ENCODE data around the gene TNP2. TPM values are rescaled to one million over a fixed set of nuclear protein-coding genes. Genes with fewer than 3 reads are reported as not detected.
A peak's percentile ranks its signal among the peaks of the same experiment; 100 is the strongest.

TNP2 gene
- total and polyA plus RNA-seq, 8 donors = not detected

DNA sequence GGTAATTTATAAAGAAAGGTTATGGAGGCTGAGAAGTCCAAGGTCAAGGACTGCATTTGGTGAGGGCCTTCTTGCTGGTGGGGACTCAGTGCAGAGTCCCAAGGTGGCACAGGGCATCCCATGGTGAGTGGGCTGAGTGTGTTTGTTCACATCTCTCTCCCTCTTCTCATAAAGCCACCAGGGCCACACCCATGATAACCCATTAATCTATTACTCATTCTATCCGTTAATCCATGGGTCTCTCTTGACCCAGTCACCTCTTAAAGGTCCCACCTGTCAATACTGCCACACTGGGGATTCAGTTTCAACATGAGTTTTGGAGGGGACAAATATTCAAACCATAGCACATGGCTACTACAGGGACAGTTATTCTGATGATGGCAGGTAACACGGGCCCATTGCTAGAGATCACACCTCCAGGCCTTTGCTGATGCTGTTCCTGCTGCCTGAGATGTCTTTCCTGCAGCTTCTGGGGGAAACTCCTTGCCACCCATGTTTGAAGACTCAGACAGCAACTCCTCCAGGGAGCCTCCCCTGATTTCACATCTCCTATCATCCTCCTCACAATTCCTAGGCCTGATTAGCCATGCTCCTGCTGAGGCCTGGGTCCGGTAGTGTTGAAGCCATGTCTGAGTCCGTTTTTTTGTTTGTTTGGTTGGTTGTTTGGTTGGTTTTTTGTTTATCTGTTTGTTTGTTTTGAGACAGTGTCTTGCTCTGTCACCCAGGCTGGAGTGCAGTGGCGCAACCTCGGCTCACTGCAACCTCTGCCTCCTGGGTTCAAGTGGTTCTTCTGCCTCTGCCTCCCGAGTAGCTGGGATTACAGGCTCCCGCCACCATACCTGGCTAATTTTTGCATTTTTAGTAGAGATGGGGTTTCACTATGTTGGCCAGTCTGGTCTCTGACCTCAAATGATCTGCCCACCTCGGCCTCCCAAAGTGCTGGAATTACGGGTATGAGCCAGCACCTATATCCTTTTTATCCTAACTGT lies 29.2 kb downstream of the TNP2 start:
- H3K27me3 ChIP-seq = no peaks in the 10 kb centered on the region
- intact Hi-C loops (cut with DNase I) = no loop called here
- no peak for FAIRE-seq
- peaks cover 0 to 3% (median 0%) of the 10 kb centered on the region in 3 donors for H3K4me1 ChIP-seq
- DNase-seq = no peak
- no peaks in the 10 kb centered on the region for H3K36me3 ChIP-seq
- no peak for ATAC-seq
- TF ChIP-seq, protein P1, sequence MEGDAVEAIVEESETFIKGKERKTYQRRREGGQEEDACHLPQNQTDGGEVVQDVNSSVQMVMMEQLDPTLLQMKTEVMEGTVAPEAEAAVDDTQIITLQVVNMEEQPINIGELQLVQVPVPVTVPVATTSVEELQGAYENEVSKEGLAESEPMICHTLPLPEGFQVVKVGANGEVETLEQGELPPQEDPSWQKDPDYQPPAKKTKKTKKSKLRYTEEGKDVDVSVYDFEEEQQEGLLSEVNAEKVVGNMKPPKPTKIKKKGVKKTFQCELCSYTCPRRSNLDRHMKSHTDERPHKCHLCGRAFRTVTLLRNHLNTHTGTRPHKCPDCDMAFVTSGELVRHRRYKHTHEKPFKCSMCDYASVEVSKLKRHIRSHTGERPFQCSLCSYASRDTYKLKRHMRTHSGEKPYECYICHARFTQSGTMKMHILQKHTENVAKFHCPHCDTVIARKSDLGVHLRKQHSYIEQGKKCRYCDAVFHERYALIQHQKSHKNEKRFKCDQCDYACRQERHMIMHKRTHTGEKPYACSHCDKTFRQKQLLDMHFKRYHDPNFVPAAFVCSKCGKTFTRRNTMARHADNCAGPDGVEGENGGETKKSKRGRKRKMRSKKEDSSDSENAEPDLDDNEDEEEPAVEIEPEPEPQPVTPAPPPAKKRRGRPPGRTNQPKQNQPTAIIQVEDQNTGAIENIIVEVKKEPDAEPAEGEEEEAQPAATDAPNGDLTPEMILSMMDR (IDR thresholded peaks at IDR 0.05) = no peak
- 80 to 82% methylated on average over 10 of the region's 10 CpGs for WGBS, 2 donors
- H3K9me3 ChIP-seq = no peaks in the 10 kb centered on the region
- H3K4me3 ChIP-seq = no peak overlapping the region
- no peak overlapping the region for H3K27ac ChIP-seq

DNA sequence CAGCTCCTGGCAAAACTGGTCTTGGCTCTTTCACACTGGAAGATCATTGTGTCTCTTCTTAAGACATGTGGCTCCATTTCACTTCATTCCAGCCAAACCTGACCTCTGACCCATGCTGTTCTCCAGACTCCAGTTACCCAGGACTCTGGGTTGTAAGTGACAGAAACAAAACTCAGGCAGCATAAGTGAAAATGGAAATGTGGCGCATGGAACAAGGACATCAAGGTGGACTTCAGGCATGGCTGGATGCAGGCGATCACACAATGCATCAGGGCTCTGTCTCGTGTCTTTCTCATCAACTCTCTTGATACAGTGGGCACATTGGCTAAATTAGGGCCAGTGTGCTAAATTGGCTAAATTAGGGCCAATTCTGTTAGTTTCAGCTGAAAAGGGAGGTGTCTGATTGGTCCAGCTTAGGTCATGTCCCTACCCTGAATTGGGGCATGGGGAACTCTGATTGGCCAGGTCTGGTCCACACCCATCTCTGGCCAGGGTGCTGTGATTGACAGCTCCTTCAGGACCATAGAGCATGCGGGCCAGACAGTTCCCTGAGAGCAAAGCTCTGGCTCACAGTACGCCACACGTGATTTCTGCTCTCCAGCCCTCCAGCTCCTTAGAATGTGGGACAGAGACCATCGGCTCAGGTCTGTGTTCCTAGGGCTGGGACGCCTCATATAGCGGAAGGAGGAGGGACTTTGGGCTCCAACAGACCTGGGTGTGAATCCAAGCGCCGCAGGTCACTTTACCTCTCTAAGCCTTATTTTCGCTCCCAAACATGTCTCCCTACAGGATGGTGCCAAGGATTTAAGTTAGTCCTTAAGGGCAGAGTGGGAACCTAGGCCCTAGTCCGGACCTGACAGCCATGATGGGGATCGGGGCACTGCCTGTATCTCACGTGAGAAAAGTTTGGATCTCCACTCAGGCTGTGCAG lies 30.6 kb downstream of the TNP2 start:
- Histone ChIP-seq H3K9me3 (no peaks in the 10 kb centered on the region), H3K36me3 (no peaks in the 10 kb centered on the region), H3K27me3 (no peaks in the 10 kb centered on the region), H3K27ac (no peak overlapping the region), H3K4me1 (peaks cover 0 to 3% (median 0%) of the 10 kb centered on the region in 3 donors), H3K4me3 (no peak overlapping the region)
- DNase-seq = no peak
- intact Hi-C loops (cut with DNase I) = no loop called here
- FAIRE-seq = no peak
- no peak for ATAC-seq
- TF ChIP-seq, protein P1 (IDR thresholded peaks at IDR 0.05) = no peak
- WGBS, 2 donors = 92 to 93% methylated on average over 15 of the region's 15 CpGs

DNA sequence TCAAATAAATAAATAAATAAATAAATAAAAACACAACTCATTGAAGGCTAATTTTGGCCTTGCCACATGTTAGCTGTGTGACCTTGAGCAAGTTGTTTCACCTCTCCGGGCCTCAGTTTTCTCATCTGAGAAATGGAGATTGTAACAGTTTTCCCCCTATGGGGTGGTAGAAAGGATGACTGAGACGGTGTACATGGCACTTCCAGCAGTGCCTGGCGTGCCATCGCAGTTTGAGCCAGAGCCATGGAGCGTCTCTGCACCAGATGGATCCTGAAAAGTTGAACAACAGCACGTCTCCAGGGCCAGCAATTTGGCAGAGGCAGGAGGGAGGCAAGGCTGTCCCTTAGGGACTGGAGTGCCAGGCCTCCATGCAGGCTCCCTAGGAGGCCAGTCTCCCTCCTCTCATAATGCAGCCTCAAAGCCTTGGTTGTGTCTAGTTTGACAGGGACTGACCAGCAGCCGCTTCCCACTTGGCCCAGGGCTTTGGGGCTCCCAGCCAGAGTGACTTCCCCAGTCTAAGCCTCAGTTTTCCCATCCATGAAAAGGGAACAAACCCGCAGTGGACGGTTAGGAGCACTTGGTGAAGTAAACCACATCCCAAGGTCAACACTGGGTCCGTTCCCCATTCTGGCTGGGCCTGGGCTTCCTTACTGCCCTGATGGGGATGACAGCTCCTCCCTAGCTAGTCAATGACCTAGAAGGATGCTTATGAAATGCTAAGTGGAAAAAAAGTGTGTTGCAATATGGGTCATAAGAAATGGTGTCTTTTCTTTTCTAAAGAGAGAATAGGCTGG lies 32.5 kb downstream of the TNP2 start:
- no peaks in the 10 kb centered on the region for H3K9me3 ChIP-seq
- H3K27me3 ChIP-seq = no peaks in the 10 kb centered on the region
- no peaks in the 10 kb centered on the region for H3K36me3 ChIP-seq
- H3K4me3 ChIP-seq = no peak overlapping the region
- TF ChIP-seq, protein P1 (IDR thresholded peaks at IDR 0.05) = no peak
- H3K27ac ChIP-seq = no peak overlapping the region
- WGBS, 2 donors = 74 to 85% methylated on average over 10 of the region's 10 CpGs
- ATAC-seq (no peak), DNase-seq (no peak), FAIRE-seq (no peak)
- intact Hi-C loops (cut with DNase I) = no loop called here
- peaks cover 0 to 3% (median 0%) of the 10 kb centered on the region in 3 donors for H3K4me1 ChIP-seq

DNA sequence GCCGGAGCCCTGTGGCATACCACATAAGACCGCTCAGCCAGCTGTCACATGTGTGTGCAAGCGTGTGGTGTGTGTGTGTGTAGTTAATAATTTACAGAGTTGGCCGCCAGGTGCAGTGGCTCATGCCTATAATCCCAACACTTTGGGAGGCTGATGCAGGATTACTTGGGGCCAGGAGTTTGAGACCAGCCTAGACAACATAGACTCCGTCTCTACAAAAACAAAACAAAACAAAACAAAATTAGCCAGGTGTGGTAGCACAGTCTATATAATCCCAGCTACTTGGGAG lies 33.5 kb downstream of the TNP2 start:
- FAIRE-seq = no peak
- H3K9me3 ChIP-seq = no peaks in the 10 kb centered on the region
- no peak overlapping the region for H3K27ac ChIP-seq
- ATAC-seq = peak; percentile 91 to 95 (median 94)
- no peaks in the 10 kb centered on the region for H3K27me3 ChIP-seq
- H3K4me3 ChIP-seq = no peak overlapping the region
- 19 to 22% methylated on average over 5 of the region's 5 CpGs for WGBS, 2 donors
- peaks cover 0 to 3% (median 0%) of the 10 kb centered on the region in 3 donors for H3K4me1 ChIP-seq
- intact Hi-C loops (cut with DNase I) = no loop called here
- peak in 4 of 6 donors; percentile 48 to 67 (median 58) for DNase-seq
- H3K36me3 ChIP-seq = no peaks in the 10 kb centered on the region
- TF ChIP-seq, protein P1 (IDR thresholded peaks at IDR 0.05) = no peak
